Liver (tissue), 9 donors: ENCODE results near the gene ARMC2. TPM values are rescaled to one million over a fixed set of nuclear protein-coding genes. Genes with fewer than 3 reads are reported as not detected.
"Not testable (repeated sequence)": the region's sequence is repeated elsewhere in the genome, so short reads cannot be mapped to it uniquely, and the experiment has no call there.

ENCODE experiments used
- DNase-seq: peaks from one replicate; pipeline ENCODE4 v3.0.0-alpha.2; 2017; ENCODE audit warnings: low spot score
- H3K27ac ChIP-seq, 2 donors: one replicate each; pipeline ENCODE4 v1.7.0; 2013; ENCODE audit warnings: inconsistent platforms in 2 of 2, low read length in 2 of 2, control low read depth in 1 of 2, low read depth in 1 of 2, mild to moderate bottlenecking in 1 of 2
- H3K27me3 ChIP-seq, 4 donors: one replicate each; pipeline versions ENCODE4 v1.6.1 to v1.7.0; 2013; ENCODE audit warnings: low read length in 3 of 4, inconsistent platforms in 1 of 4, mild to moderate bottlenecking in 1 of 4, moderate library complexity in 1 of 4; ENCODE audit not compliant: control insufficient read depth in 4 of 4, insufficient read depth in 4 of 4
- H3K36me3 ChIP-seq, 4 donors: one replicate each; pipeline versions ENCODE4 v1.6.1 to v1.7.0; 2013; ENCODE audit warnings: low read length in 3 of 4, mild to moderate bottlenecking in 3 of 4, low read depth in 1 of 4, moderate library complexity in 1 of 4; ENCODE audit not compliant: control insufficient read depth in 4 of 4, insufficient read depth in 3 of 4
- H3K4me1 ChIP-seq, 4 donors: one replicate each; pipeline versions ENCODE4 v1.6.1 to v1.7.0; 2013; ENCODE audit warnings: low read length in 3 of 4, mild to moderate bottlenecking in 3 of 4, moderate library complexity in 1 of 4; ENCODE audit not compliant: control insufficient read depth in 4 of 4, insufficient read depth in 4 of 4
- H3K4me3 ChIP-seq, 3 donors: one replicate each; pipeline versions ENCODE4 v1.6.1 to v1.7.0; 2013; ENCODE audit warnings: low read length in 3 of 3, control low read depth in 1 of 3, low read depth in 1 of 3, mild to moderate bottlenecking in 1 of 3
- H3K9ac ChIP-seq, 2 donors: one replicate each; pipeline ENCODE4 v1.7.0; 2013; ENCODE audit warnings: low read length in 2 of 2, mild to moderate bottlenecking in 2 of 2, moderate library complexity in 2 of 2, control low read depth in 1 of 2, low read depth in 1 of 2
- H3K9me3 ChIP-seq, 4 donors: one replicate each; pipeline versions ENCODE4 v1.6.1 to v1.7.0; 2013; ENCODE audit warnings: low read length in 3 of 4; ENCODE audit not compliant: control insufficient read depth in 4 of 4
- EGR1 ChIP-seq, 2 donors: IDR thresholded peaks; 2 replicates each; pipeline ENCODE4 v1.6.1; 2016 to 2018; ENCODE audit warnings: antibody characterized with exemption in 2 of 2, low read depth in 2 of 2
- FOXA1 ChIP-seq: IDR thresholded peaks from 2 replicates; pipeline ENCODE4 v1.6.1; 2016; ENCODE audit warnings: antibody characterized with exemption
- FOXA2 ChIP-seq: IDR thresholded peaks from 2 replicates; pipeline ENCODE4 v1.6.1; 2016; ENCODE audit warnings: antibody characterized with exemption
- GABPA ChIP-seq, 2 donors: IDR thresholded peaks in 1 of 2; conservative IDR thresholded peaks in 1 of 2; 2 replicates each; pipeline ENCODE4 v1.6.1; 2016; ENCODE audit warnings: antibody characterized with exemption in 2 of 2, mild to moderate bottlenecking in 1 of 2, moderate library complexity in 1 of 2
- HNF4G ChIP-seq: IDR thresholded peaks from 2 replicates; pipeline ENCODE4 v1.6.1; 2016; ENCODE audit warnings: antibody characterized with exemption
- JUND ChIP-seq, 2 donors: IDR thresholded peaks; 2 replicates each; pipeline ENCODE4 v1.6.1; 2016; ENCODE audit warnings: antibody characterized with exemption in 2 of 2
- RAD21 ChIP-seq, 2 donors: IDR thresholded peaks; 2 replicates each; pipeline ENCODE4 v1.6.1; 2016; ENCODE audit warnings: antibody characterized with exemption in 2 of 2, mild to moderate bottlenecking in 2 of 2
- RXRA ChIP-seq, 2 donors: IDR thresholded peaks; 2 replicates each; pipeline ENCODE4 v1.6.1; 2017 to 2018; ENCODE audit warnings: antibody characterized with exemption in 2 of 2, mild to moderate bottlenecking in 1 of 2
- SP1 ChIP-seq: IDR thresholded peaks from 2 replicates; pipeline ENCODE4 v1.6.1; 2018; ENCODE audit warnings: antibody characterized with exemption, mild to moderate bottlenecking
- TAF1 ChIP-seq: conservative IDR thresholded peaks from 2 replicates; pipeline ENCODE4 v1.6.1; 2016; ENCODE audit warnings: antibody characterized with exemption, mild to moderate bottlenecking
- YY1 ChIP-seq: IDR thresholded peaks from 2 replicates; pipeline ENCODE4 v1.6.1; 2016; ENCODE audit warnings: antibody characterized with exemption, mild to moderate bottlenecking
- WGBS: extraction: QIAGEN DNeasy Blood & Tissue Kit; methylation state at CpG from one replicate; pipeline ENCODE4 v1.1.7; 2013; 5-methylcytosine and 5-hydroxymethylcytosine counted together
- polyA plus RNA-seq, 2 donors: library from polyadenylated mRNA; stranded (reverse) in 1 of 2; unstranded in 1 of 2; fragments of 200-250 nt in 1 of 2; fragments of >200 nt in 1 of 2; fragmentation: Nextera tagmentation in 1 of 2; extraction: Ambion mirVana in 1 of 2; gene quantifications; one replicate each; pipeline versions ENCODE4 v1.2.1 to v1.2.3, GENCODE V29; 2013 to 2015
- total RNA-seq, 2 donors: library from RNA; depleted of rRNA; stranded (reverse); fragments of >200 nt; gene quantifications; one replicate each; pipeline ENCODE4 v1.2.3, GENCODE V29; 2014
- TF ChIP-seq, protein P1 (sequence below): IDR thresholded peaks from 2 replicates; pipeline ENCODE4 v1.6.1; 2016; ENCODE audit warnings: antibody characterized with exemption, mild to moderate bottlenecking
- TF ChIP-seq, protein P2 (sequence below): IDR thresholded peaks from 2 replicates; pipeline ENCODE4 v1.6.1; 2016; ENCODE audit warnings: antibody characterized with exemption
- TF ChIP-seq, protein P3 (sequence below): IDR thresholded peaks from 2 replicates; pipeline ENCODE4 v1.6.1; 2016; ENCODE audit warnings: antibody characterized with exemption
- donor health status: healthy.
- donor health status: healthy.
- donor health status: healthy.
- donor health status: healthy.
- donor health status: healthy.

ARMC2 gene
- total and polyA plus RNA-seq, 4 donors = 0.24 to 1.5 (median 0.73) TPM

- Histone ChIP-seq H3K27ac (no peak overlapping the region), H3K27me3 (no peaks in the 10 kb centered on the region), H3K4me3 (no peak overlapping the region), H3K4me1 (no peaks in the 10 kb centered on the region), H3K9ac (no peak overlapping the region), H3K36me3 (no peaks in the 10 kb centered on the region), H3K9me3 (no peaks in the 10 kb centered on the region)
- DNase-seq = no peak
- WGBS = 82% methylated on average over 7 of the region's 7 CpGs
- TF ChIP-seq EGR1 (IDR thresholded peaks at IDR 0.05; ENCODE audit: low read depth in 2 of 2) (no peak), JUND (IDR thresholded peaks at IDR 0.05) (no peak), TAF1 (no peak), YY1 (no peak), FOXA2 (no peak), FOXA1 (no peak), RXRA (IDR thresholded peaks at IDR 0.05) (no peak), RAD21 (IDR thresholded peaks at IDR 0.05) (no peak), HNF4G (no peak), GABPA (IDR thresholded peaks at IDR 0.05 in 1 of 2, conservative IDR thresholded peaks at IDR 0.05 in 1 of 2) (no peak), SP1 (no peak)
- TF ChIP-seq, protein P1, sequence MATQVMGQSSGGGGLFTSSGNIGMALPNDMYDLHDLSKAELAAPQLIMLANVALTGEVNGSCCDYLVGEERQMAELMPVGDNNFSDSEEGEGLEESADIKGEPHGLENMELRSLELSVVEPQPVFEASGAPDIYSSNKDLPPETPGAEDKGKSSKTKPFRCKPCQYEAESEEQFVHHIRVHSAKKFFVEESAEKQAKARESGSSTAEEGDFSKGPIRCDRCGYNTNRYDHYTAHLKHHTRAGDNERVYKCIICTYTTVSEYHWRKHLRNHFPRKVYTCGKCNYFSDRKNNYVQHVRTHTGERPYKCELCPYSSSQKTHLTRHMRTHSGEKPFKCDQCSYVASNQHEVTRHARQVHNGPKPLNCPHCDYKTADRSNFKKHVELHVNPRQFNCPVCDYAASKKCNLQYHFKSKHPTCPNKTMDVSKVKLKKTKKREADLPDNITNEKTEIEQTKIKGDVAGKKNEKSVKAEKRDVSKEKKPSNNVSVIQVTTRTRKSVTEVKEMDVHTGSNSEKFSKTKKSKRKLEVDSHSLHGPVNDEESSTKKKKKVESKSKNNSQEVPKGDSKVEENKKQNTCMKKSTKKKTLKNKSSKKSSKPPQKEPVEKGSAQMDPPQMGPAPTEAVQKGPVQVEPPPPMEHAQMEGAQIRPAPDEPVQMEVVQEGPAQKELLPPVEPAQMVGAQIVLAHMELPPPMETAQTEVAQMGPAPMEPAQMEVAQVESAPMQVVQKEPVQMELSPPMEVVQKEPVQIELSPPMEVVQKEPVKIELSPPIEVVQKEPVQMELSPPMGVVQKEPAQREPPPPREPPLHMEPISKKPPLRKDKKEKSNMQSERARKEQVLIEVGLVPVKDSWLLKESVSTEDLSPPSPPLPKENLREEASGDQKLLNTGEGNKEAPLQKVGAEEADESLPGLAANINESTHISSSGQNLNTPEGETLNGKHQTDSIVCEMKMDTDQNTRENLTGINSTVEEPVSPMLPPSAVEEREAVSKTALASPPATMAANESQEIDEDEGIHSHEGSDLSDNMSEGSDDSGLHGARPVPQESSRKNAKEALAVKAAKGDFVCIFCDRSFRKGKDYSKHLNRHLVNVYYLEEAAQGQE = no peak
- TF ChIP-seq, protein P2, sequence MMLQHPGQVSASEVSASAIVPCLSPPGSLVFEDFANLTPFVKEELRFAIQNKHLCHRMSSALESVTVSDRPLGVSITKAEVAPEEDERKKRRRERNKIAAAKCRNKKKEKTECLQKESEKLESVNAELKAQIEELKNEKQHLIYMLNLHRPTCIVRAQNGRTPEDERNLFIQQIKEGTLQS = no peak
- TF ChIP-seq, protein P3, sequence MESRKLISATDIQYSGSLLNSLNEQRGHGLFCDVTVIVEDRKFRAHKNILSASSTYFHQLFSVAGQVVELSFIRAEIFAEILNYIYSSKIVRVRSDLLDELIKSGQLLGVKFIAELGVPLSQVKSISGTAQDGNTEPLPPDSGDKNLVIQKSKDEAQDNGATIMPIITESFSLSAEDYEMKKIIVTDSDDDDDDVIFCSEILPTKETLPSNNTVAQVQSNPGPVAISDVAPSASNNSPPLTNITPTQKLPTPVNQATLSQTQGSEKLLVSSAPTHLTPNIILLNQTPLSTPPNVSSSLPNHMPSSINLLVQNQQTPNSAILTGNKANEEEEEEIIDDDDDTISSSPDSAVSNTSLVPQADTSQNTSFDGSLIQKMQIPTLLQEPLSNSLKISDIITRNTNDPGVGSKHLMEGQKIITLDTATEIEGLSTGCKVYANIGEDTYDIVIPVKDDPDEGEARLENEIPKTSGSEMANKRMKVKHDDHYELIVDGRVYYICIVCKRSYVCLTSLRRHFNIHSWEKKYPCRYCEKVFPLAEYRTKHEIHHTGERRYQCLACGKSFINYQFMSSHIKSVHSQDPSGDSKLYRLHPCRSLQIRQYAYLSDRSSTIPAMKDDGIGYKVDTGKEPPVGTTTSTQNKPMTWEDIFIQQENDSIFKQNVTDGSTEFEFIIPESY = no peak
These were observed 36.7 kb upstream of the ARMC2 start for GRCh38 chr6:108811490-108811889.

DNA sequence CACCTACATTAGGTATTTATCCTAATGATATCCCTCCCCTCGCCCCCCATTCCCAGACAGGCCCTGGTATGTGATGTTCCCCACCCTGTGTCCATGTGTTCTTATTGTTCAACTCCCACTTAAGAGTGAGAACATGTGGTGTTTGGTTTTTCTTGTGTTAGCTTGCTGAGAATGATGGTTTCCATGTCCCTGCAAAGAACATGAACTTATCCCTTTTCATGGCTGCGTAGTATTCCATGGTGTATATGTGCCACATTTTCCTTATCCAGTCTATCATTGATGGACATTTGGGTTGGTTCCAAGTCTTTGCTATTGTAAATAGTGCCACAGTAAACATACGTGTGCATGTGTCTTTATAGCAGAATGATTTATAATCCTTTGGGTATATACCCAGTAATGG lies 35.0 kb upstream of the ARMC2 start:
- H3K27me3 ChIP-seq, H3K36me3 ChIP-seq, H3K27ac ChIP-seq, H3K4me1 ChIP-seq, H3K4me3 ChIP-seq, DNase-seq, H3K9ac ChIP-seq, H3K9me3 ChIP-seq: not testable (repeated sequence)
- 63% methylated on average over 3 of the region's 3 CpGs for WGBS

DNA sequence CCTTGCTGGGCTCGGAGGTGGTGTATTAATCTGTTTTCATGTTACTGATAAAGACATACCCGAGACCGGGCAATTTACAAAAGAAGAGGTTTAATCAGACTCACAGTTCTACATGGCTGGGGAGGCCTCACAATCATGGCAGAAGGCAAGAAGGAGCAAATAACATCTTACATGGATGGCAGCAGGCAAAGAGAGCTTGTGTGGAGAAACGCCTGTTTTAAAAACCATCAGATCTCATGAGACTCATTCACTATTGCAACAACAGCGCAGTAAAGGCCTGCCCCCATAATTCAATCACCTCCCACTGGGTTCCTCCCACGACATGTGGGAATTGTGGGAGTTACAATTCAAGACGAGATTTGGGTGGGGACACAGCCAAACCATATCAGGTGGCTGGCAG lies 30.9 kb upstream of the ARMC2 start:
- not testable (repeated sequence) for H3K4me3 ChIP-seq, H3K4me1 ChIP-seq, H3K27ac ChIP-seq, H3K36me3 ChIP-seq, DNase-seq, H3K27me3 ChIP-seq, H3K9me3 ChIP-seq, H3K9ac ChIP-seq
- WGBS = 95% methylated on average over 7 of the region's 7 CpGs
